HEK293 (cell line): ENCODE measurements around the gene ZNF460.

Experiments used
- GLIS2 ChIP-seq: fragments of 450-650 bp; formaldehyde crosslinking; IDR thresholded peaks from 2 replicates; pipeline ENCODE4 v1.5.1; 2016; ENCODE audit warnings: missing biosample characterization, missing genetic modification characterization
- KLF16 ChIP-seq: fragments of 450-650 bp; formaldehyde crosslinking; IDR thresholded peaks from 2 replicates; pipeline ENCODE4 v1.5.1; 2017; ENCODE audit warnings: missing biosample characterization, missing genetic modification characterization
- MYNN ChIP-seq: fragments of 450-650 bp; formaldehyde crosslinking; IDR thresholded peaks from 2 replicates; pipeline ENCODE4 v1.5.1; 2016; ENCODE audit warnings: missing biosample characterization, missing genetic modification characterization, borderline replicate concordance
- PBX3 ChIP-seq: sonication (generic); formaldehyde crosslinking; IDR thresholded peaks from 2 replicates; pipeline ENCODE4 v1.8.1; 2022; ENCODE audit warnings: mild to moderate bottlenecking, moderate library complexity, missing genetic modification reagents
- PRDM6 ChIP-seq: fragments of 450-650 bp; formaldehyde crosslinking; IDR thresholded peaks from 2 replicates; pipeline ENCODE4 v1.5.1; 2017; ENCODE audit warnings: missing biosample characterization, missing genetic modification characterization
- RBAK ChIP-seq: fragments of 450-650 bp; formaldehyde crosslinking; IDR thresholded peaks from 2 replicates; pipeline ENCODE4 v1.5.1; 2016; ENCODE audit warnings: missing biosample characterization, missing genetic modification characterization
- ZBTB1 ChIP-seq: fragments of 450-650 bp; formaldehyde crosslinking; IDR thresholded peaks from 2 replicates; pipeline ENCODE4 v1.5.1; 2016; ENCODE audit warnings: missing biosample characterization, missing genetic modification characterization
- ZBTB6 ChIP-seq: fragments of 450-650 bp; formaldehyde crosslinking; IDR thresholded peaks from 2 replicates; pipeline ENCODE4 v1.5.1; 2017; ENCODE audit warnings: missing biosample characterization, missing genetic modification characterization
- ZIC2 ChIP-seq: fragments of 450-650 bp; formaldehyde crosslinking; IDR thresholded peaks from 2 replicates; pipeline ENCODE4 v1.5.1; 2016; ENCODE audit warnings: missing biosample characterization, missing genetic modification characterization
- ZNF121 ChIP-seq: fragments of 450-650 bp; formaldehyde crosslinking; IDR thresholded peaks from 2 replicates; pipeline ENCODE4 v1.5.1; 2016; ENCODE audit warnings: missing biosample characterization, missing genetic modification characterization
- ZNF138 ChIP-seq: fragments of 450-650 bp; formaldehyde crosslinking; IDR thresholded peaks from 2 replicates; pipeline ENCODE4 v1.5.1; 2016; ENCODE audit warnings: missing biosample characterization, missing genetic modification characterization, borderline replicate concordance
- ZNF148 ChIP-seq: fragments of 450-650 bp; formaldehyde crosslinking; IDR thresholded peaks from 2 replicates; pipeline ENCODE4 v1.5.0; 2017; ENCODE audit warnings: missing biosample characterization, missing genetic modification characterization, borderline replicate concordance
- ZNF157 ChIP-seq: fragments of 450-650 bp; formaldehyde crosslinking; IDR thresholded peaks from 2 replicates; pipeline ENCODE4 v1.5.1; 2016; ENCODE audit warnings: missing biosample characterization, missing genetic modification characterization
- ZNF24 ChIP-seq: fragments of 450-650 bp; formaldehyde crosslinking; IDR thresholded peaks from 2 replicates; pipeline ENCODE4 v1.5.1; 2016; ENCODE audit warnings: missing biosample characterization, missing genetic modification characterization
- ZNF510 ChIP-seq: fragments of 450-650 bp; formaldehyde crosslinking; IDR thresholded peaks from 2 replicates; pipeline ENCODE4 v1.5.1; 2018; ENCODE audit warnings: mild to moderate bottlenecking, missing genetic modification characterization, missing biosample characterization; ENCODE audit not compliant: insufficient replicate concordance
- ZNF514 ChIP-seq: fragments of 450-650 bp; formaldehyde crosslinking; IDR thresholded peaks from 2 replicates; pipeline ENCODE4 v1.5.1; 2016; ENCODE audit warnings: missing biosample characterization, missing genetic modification characterization
- ZNF518A ChIP-seq: fragments of 450-650 bp; formaldehyde crosslinking; conservative IDR thresholded peaks from 2 replicates; pipeline ENCODE4 v1.5.1; 2016; ENCODE audit warnings: low read depth, missing biosample characterization, missing genetic modification characterization
- ZNF530 ChIP-seq: fragments of 450-650 bp; formaldehyde crosslinking; IDR thresholded peaks from 2 replicates; pipeline ENCODE4 v1.5.1; 2016; ENCODE audit warnings: low read depth, missing biosample characterization, missing genetic modification characterization
- ZNF558 ChIP-seq: fragments of 450-650 bp; formaldehyde crosslinking; IDR thresholded peaks from 2 replicates; pipeline ENCODE4 v1.5.1; 2016; ENCODE audit warnings: missing biosample characterization, missing genetic modification characterization
- ZNF580 ChIP-seq: fragments of 450-650 bp; formaldehyde crosslinking; IDR thresholded peaks from 2 replicates; pipeline ENCODE4 v1.5.1; 2016; ENCODE audit warnings: missing biosample characterization, missing genetic modification characterization
- ZNF600 ChIP-seq: fragments of 450-650 bp; formaldehyde crosslinking; IDR thresholded peaks from 2 replicates; pipeline ENCODE4 v1.5.1; 2016; ENCODE audit warnings: missing biosample characterization, missing genetic modification characterization
- ZNF610 ChIP-seq: fragments of 450-650 bp; formaldehyde crosslinking; IDR thresholded peaks from 2 replicates; pipeline ENCODE4 v1.5.1; 2016; ENCODE audit warnings: missing biosample characterization, missing genetic modification characterization, borderline replicate concordance
- ZNF629 ChIP-seq: fragments of 450-650 bp; formaldehyde crosslinking; IDR thresholded peaks from 2 replicates; pipeline ENCODE4 v1.5.1; 2017; ENCODE audit warnings: missing biosample characterization, missing genetic modification characterization
- ZNF830 ChIP-seq: fragments of 450-650 bp; IDR thresholded peaks from 2 replicates; pipeline ENCODE4 v1.5.0; 2018; ENCODE audit warnings: missing biosample characterization, missing genetic modification characterization, low read depth, mild to moderate bottlenecking, moderate library complexity
- ZNF837 ChIP-seq: fragments of 450-650 bp; formaldehyde crosslinking; IDR thresholded peaks from 2 replicates; pipeline ENCODE4 v1.5.1; 2016; ENCODE audit warnings: missing biosample characterization, missing genetic modification characterization
- ZSCAN30 ChIP-seq: fragments of 450-650 bp; IDR thresholded peaks from 2 replicates; pipeline ENCODE4 v1.5.1; 2018; ENCODE audit warnings: missing biosample characterization, mild to moderate bottlenecking, missing genetic modification characterization, moderate library complexity

ZNF460 gene

GRCh38 chr19:57320180-57321084 lies 40.1 kb downstream of the ZNF460 start, which contains the start of gene ZNF543 (continued):
- TF ChIP-seq ZNF148: no peak
- TF ChIP-seq ZNF580 (tag by site-specific recombination): peak; percentile 54; the same call in 1 of the 2 replicates
- no peak for TF ChIP-seq ZNF510 (tag by site-specific recombination)
- no peak for TF ChIP-seq ZNF830 (tag by site-specific recombination)
- no peak for TF ChIP-seq ZNF610 (tag by site-specific recombination)
- TF ChIP-seq PRDM6 (tag by site-specific recombination): no peak
- no peak for TF ChIP-seq ZNF24 (tag by site-specific recombination)
- no peak for TF ChIP-seq ZNF514 (tag by site-specific recombination)
- peak; percentile 88 for TF ChIP-seq PBX3 (CRISPR knock-in tag)
- TF ChIP-seq ZIC2 (tag by site-specific recombination): peak; percentile 44
- no peak for TF ChIP-seq ZNF121
- no peak for TF ChIP-seq ZBTB6
- no peak for TF ChIP-seq ZNF558 (tag by site-specific recombination)
- TF ChIP-seq ZNF138: no peak
- TF ChIP-seq ZNF157: no peak
- peak; percentile 54 for TF ChIP-seq ZNF600 (tag by site-specific recombination)
- TF ChIP-seq ZBTB1 (tag by site-specific recombination): no peak
- TF ChIP-seq ZNF629 (tag by site-specific recombination): peak; percentile 96
- TF ChIP-seq MYNN: no peak
- TF ChIP-seq RBAK (tag by site-specific recombination): no peak
- TF ChIP-seq ZNF530 (tag by site-specific recombination): no peak
- peak; percentile 61; the same call in 1 of the 2 replicates for TF ChIP-seq GLIS2
- TF ChIP-seq KLF16: no peak; the same call in 1 of the 2 replicates
- peak; percentile 89 for TF ChIP-seq ZSCAN30
- peak; percentile 67 for TF ChIP-seq ZNF518A (tag by site-specific recombination)
- no peak for TF ChIP-seq ZNF837 (tag by site-specific recombination)
